WTC11 (cell line): ENCODE results near the gene ANKFN1. TPM values are rescaled to one million over a fixed set of nuclear protein-coding genes. Genes with fewer than 3 reads are reported as not detected.

ENCODE experiments used
- ATAC-seq: fragments of 200-7000 bp; cut with Tn5 transposase; 2 replicates; pipeline ENCODE4 v1.10.0; 2021; ENCODE audit warnings: mild to moderate bottlenecking, moderate library complexity
- CTCF ChIA-PET: fragments of 300-600 bp; sonication (Branson Sonifier 250); formaldehyde crosslinking; loops from one replicate; lab custom pipeline; 2021; ENCODE audit warnings: antibody characterized with exemption; lab: Charles Lee
- POLR2A ChIA-PET: fragments of 350-600 bp; sonication (Branson Sonifier 250); formaldehyde crosslinking; loops from one replicate; lab custom pipeline; 2021; ENCODE audit warnings: antibody characterized with exemption; lab: Charles Lee
- DNase-seq: peaks from one replicate; pipeline ENCODE4 v3.0.0; 2021; ENCODE audit warnings: low spot score
- H3K27ac Mint-ChIP-seq: 2 replicates; pipeline ENCODE4 v1.8.0; 2021; ENCODE audit warnings: mixed read lengths
- H3K27me3 Mint-ChIP-seq: 2 replicates; pipeline ENCODE4 v1.8.0; 2021; ENCODE audit warnings: low read depth, mild to moderate bottlenecking, moderate library complexity, mixed read lengths
- H3K36me3 Mint-ChIP-seq: 2 replicates; pipeline ENCODE4 v1.8.0; 2021; ENCODE audit warnings: mixed read lengths
- H3K4me1 Mint-ChIP-seq: 2 replicates; pipeline ENCODE4 v1.8.0; 2022; ENCODE audit warnings: mixed read lengths
- H3K4me3 Mint-ChIP-seq: 2 replicates; pipeline ENCODE4 v1.8.0; 2021; ENCODE audit warnings: mild to moderate bottlenecking, moderate library complexity, mixed read lengths
- H3K9me3 Mint-ChIP-seq: 2 replicates; pipeline ENCODE4 v1.8.0; 2021; ENCODE audit warnings: mixed read lengths
- FOXP1 ChIP-seq: sonication (generic); formaldehyde crosslinking; IDR thresholded peaks from 2 replicates; pipeline ENCODE4 v1.8.0; 2022; ENCODE audit warnings: missing genetic modification reagents, mild to moderate bottlenecking, moderate library complexity, borderline replicate concordance
- HMGA2 ChIP-seq: fragments of 250-450 bp; sonication (Bioruptor Pico); IDR thresholded peaks from 2 replicates; pipeline ENCODE4 v1.4.0; 2021; ENCODE audit warnings: mild to moderate bottlenecking, moderate library complexity
- KAT7 ChIP-seq: sonication (generic); formaldehyde crosslinking; IDR thresholded peaks from 2 replicates; pipeline ENCODE4 v1.8.1; 2023; ENCODE audit warnings: missing genetic modification reagents, mild to moderate bottlenecking, borderline replicate concordance
- MXD4 ChIP-seq: fragments of 250-450 bp; sonication (Bioruptor Pico); IDR thresholded peaks from 2 replicates; pipeline ENCODE4 v1.8.0; 2021; ENCODE audit warnings: mild to moderate bottlenecking, moderate library complexity, borderline replicate concordance
- MYBL2 ChIP-seq: sonication (generic); formaldehyde crosslinking; IDR thresholded peaks from 2 replicates; pipeline ENCODE4 v1.8.1; 2023; ENCODE audit warnings: mild to moderate bottlenecking, moderate library complexity, missing genetic modification reagents
- NFATC4 ChIP-seq: fragments of 250-450 bp; sonication (Bioruptor Pico); IDR thresholded peaks from 2 replicates; pipeline ENCODE4 v1.9.0; 2021; ENCODE audit warnings: mild to moderate bottlenecking
- NR2C2 ChIP-seq: sonication (generic); formaldehyde crosslinking; IDR thresholded peaks from 2 replicates; pipeline ENCODE4 v1.8.0; 2022; ENCODE audit warnings: mild to moderate bottlenecking, missing genetic modification reagents
- PRRX2 ChIP-seq: fragments of 250-450 bp; sonication (Bioruptor Pico); IDR thresholded peaks from 2 replicates; pipeline ENCODE4 v1.8.0; 2021; ENCODE audit warnings: mild to moderate bottlenecking
- SOX15 ChIP-seq: fragments of 250-450 bp; sonication (Bioruptor Pico); IDR thresholded peaks from 2 replicates; pipeline ENCODE4 v1.9.0; 2021; ENCODE audit warnings: mild to moderate bottlenecking
- STAT6 ChIP-seq: sonication (generic); formaldehyde crosslinking; conservative IDR thresholded peaks from 2 replicates; pipeline ENCODE4 v1.8.1; 2023; ENCODE audit warnings: mild to moderate bottlenecking, low read depth, missing genetic modification reagents, moderate library complexity
- ZNF219 ChIP-seq: sonication (generic); formaldehyde crosslinking; IDR thresholded peaks from 2 replicates; pipeline ENCODE4 v1.8.0; 2023; ENCODE audit warnings: missing genetic modification reagents, mild to moderate bottlenecking, borderline replicate concordance
- ZNF396 ChIP-seq: fragments of 250-450 bp; sonication (Bioruptor Pico); IDR thresholded peaks from 2 replicates; pipeline ENCODE4 v1.8.0; 2021; ENCODE audit warnings: mild to moderate bottlenecking, moderate library complexity, borderline replicate concordance
- ZNF416 ChIP-seq: fragments of 250-450 bp; sonication (Bioruptor Pico); IDR thresholded peaks from 2 replicates; pipeline ENCODE4 v1.9.0; 2021; ENCODE audit warnings: mild to moderate bottlenecking, inconsistent platforms
- total RNA-seq: library from RNA; stranded (reverse); gene quantifications from 3 replicates; pipeline ENCODE4 v1.2.3, GENCODE V29; 2021
- TF ChIP-seq, protein P1 (sequence below): fragments of 250-450 bp; sonication (Bioruptor Pico); IDR thresholded peaks from 2 replicates; pipeline ENCODE4 v1.9.0; 2021; ENCODE audit warnings: mild to moderate bottlenecking, borderline replicate concordance

The ANKFN1 gene
- total RNA-seq, 1 experiment from 2014 or later: 0.24 TPM

- Mint-ChIP-seq H3K9me3 (no peaks in the 10 kb centered on the region), H3K27me3 (no peaks in the 10 kb centered on the region), H3K36me3 (no peaks in the 10 kb centered on the region), H3K4me1 (no peaks in the 10 kb centered on the region), H3K4me3 (no peak overlapping the region), H3K27ac (no peak overlapping the region)
- no peak for DNase-seq
- POLR2A ChIA-PET: no interaction called here
- CTCF ChIA-PET: no interaction called here
- ATAC-seq: no peak
- no peak for TF ChIP-seq ZNF396
- no peak for TF ChIP-seq NFATC4
- no peak for TF ChIP-seq KAT7
- no peak for TF ChIP-seq MYBL2 (CRISPR knock-in tag)
- TF ChIP-seq FOXP1 (CRISPR knock-in tag): no peak
- TF ChIP-seq SOX15 (CRISPR knock-in tag): no peak
Measured at GRCh38 chr17:56111706-56112485, 41.4 kb upstream of the ANKFN1 start.

DNA sequence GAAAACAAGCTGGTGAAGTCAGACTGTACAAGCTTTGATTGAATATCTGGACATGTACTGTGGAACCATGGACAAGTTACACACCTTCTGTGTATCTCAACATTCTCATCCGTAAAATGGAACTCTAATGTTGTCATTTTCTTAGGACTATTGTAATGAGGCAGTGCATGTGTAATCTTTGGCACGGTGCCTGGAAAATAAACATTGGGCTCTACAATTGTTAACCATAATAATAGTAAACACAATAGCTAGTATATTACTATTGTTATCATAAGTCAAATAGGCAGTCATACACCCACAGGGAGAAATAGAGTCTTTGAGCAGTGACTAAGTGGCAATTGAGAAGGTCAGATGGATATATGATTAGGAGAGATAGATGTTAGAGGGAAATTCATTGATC lies 39.8 kb upstream of the ANKFN1 start:
- H3K4me1 Mint-ChIP-seq: no peaks in the 10 kb centered on the region
- no peaks in the 10 kb centered on the region for H3K36me3 Mint-ChIP-seq
- H3K27me3 Mint-ChIP-seq: no peaks in the 10 kb centered on the region
- TF ChIP-seq NR2C2 (CRISPR knock-in tag) (no peak), ZNF396 (no peak), PRRX2 (CRISPR knock-in tag) (no peak), STAT6 (CRISPR knock-in tag) (no peak), ZNF416 (no peak)
- H3K4me3 Mint-ChIP-seq: no peak overlapping the region
- DNase-seq: no peak
- ChIA-PET POLR2A (no interaction called here), CTCF (no interaction called here)
- no peaks in the 10 kb centered on the region for H3K9me3 Mint-ChIP-seq
- ATAC-seq: no peak
- H3K27ac Mint-ChIP-seq: no peak overlapping the region

DNA sequence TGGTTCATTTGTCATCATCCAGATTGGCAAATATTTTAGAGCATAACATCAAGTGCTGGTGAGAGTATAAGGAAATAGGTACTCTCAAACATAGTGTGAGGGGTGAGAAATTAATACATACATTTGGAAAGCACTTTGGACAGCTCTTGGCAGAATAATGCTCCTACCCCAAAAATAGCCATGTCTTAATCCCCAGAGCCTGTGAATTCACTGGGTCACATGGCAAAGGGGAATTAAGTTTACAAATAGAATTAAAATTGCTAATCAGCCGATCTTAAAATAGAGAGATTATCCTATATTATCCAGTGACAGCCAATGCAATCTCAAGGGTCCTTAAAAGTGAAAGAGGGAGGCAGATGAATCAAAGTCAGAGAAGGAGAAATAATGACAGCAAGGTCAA lies 38.8 kb upstream of the ANKFN1 start:
- POLR2A ChIA-PET: no interaction called here
- Mint-ChIP-seq H3K9me3 (no peaks in the 10 kb centered on the region), H3K27me3 (no peaks in the 10 kb centered on the region), H3K36me3 (no peaks in the 10 kb centered on the region)
- ATAC-seq: no peak
- no peak for TF ChIP-seq MXD4 (CRISPR knock-in tag)
- TF ChIP-seq, protein P1, sequence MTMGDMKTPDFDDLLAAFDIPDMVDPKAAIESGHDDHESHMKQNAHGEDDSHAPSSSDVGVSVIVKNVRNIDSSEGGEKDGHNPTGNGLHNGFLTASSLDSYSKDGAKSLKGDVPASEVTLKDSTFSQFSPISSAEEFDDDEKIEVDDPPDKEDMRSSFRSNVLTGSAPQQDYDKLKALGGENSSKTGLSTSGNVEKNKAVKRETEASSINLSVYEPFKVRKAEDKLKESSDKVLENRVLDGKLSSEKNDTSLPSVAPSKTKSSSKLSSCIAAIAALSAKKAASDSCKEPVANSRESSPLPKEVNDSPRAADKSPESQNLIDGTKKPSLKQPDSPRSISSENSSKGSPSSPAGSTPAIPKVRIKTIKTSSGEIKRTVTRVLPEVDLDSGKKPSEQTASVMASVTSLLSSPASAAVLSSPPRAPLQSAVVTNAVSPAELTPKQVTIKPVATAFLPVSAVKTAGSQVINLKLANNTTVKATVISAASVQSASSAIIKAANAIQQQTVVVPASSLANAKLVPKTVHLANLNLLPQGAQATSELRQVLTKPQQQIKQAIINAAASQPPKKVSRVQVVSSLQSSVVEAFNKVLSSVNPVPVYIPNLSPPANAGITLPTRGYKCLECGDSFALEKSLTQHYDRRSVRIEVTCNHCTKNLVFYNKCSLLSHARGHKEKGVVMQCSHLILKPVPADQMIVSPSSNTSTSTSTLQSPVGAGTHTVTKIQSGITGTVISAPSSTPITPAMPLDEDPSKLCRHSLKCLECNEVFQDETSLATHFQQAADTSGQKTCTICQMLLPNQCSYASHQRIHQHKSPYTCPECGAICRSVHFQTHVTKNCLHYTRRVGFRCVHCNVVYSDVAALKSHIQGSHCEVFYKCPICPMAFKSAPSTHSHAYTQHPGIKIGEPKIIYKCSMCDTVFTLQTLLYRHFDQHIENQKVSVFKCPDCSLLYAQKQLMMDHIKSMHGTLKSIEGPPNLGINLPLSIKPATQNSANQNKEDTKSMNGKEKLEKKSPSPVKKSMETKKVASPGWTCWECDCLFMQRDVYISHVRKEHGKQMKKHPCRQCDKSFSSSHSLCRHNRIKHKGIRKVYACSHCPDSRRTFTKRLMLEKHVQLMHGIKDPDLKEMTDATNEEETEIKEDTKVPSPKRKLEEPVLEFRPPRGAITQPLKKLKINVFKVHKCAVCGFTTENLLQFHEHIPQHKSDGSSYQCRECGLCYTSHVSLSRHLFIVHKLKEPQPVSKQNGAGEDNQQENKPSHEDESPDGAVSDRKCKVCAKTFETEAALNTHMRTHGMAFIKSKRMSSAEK (CRISPR knock-in tag): no peak
- no peak for TF ChIP-seq MYBL2 (CRISPR knock-in tag)
- no peak for TF ChIP-seq HMGA2
- no peak for TF ChIP-seq ZNF219
- TF ChIP-seq, all 79 proteins: peak for 0
- H3K4me1 Mint-ChIP-seq: no peaks in the 10 kb centered on the region
- DNase-seq: no peak
- CTCF ChIA-PET: no interaction called here
- H3K27ac Mint-ChIP-seq: no peak overlapping the region
- no peak overlapping the region for H3K4me3 Mint-ChIP-seq
